GM12878 (cell line): ENCODE measurements around the gene MORC1. TPM values are rescaled to one million over a fixed set of nuclear protein-coding genes. Genes with fewer than 3 reads are reported as not detected.

Experiments used
- ATAC-seq: fragments of 200-7000 bp; cut with Tn5 transposase; 3 replicates; pipeline ENCODE4 v1.9.1; 2020; ENCODE audit warnings: mild to moderate bottlenecking, moderate library complexity
- BruUV-seq: library from RNA; stranded (reverse); fragments of 400-500 nt; replicated peaks from 2 replicates; lab custom pipeline; 2021; lab: Mats Ljungman, UMichigan
- CTCF ChIA-PET: fragments of 300-600 bp; sonication (Branson Sonifier 250); formaldehyde crosslinking; extraction: SDS; loops from one replicate; lab custom pipeline; 2021; ENCODE audit warnings: inconsistent platforms; lab: Yijun Ruan, JAX
- POLR2A ChIA-PET: fragments of 350-600 bp; formaldehyde crosslinking; extraction: SDS; loops from one replicate; lab custom pipeline; 2021; ENCODE audit warnings: inconsistent platforms; lab: Charles Lee
- RAD21 ChIA-PET: fragments of 300-600 bp; sonication (Branson Sonifier 250); formaldehyde crosslinking; loops from one replicate; lab custom pipeline; 2023; ENCODE audit warnings: antibody characterized with exemption; ENCODE audit not compliant: unreplicated experiment; lab: Charles Lee
- SMC1A ChIA-PET: fragments of 300-600 bp; sonication (Branson Sonifier 250); formaldehyde crosslinking; loops from one replicate; lab custom pipeline; 2023; ENCODE audit not compliant: unreplicated experiment, uncharacterized antibody; lab: Charles Lee
- DNase-seq: peaks from one replicate; pipeline ENCODE4 v3.0.0-alpha.2; 2011; ENCODE audit warnings: low read depth, low spot score
- FAIRE-seq: peaks from 3 replicates; lab custom pipeline; 2011; peaks lifted over from hg19 to GRCh38; lab: Jason Lieb, UNC
- H2AFZ ChIP-seq: 2 replicates; pipeline ENCODE4 v1.6.0; 2011; ENCODE audit warnings: low read depth, low read length, control low read depth; ENCODE audit not compliant: control insufficient read depth
- H3K27ac ChIP-seq: 2 replicates; pipeline ENCODE4 v1.5.1; 2011; ENCODE audit warnings: control low read depth; ENCODE audit not compliant: control insufficient read depth, insufficient read depth
- H3K27me3 ChIP-seq, 2 experiments: replicated peaks in 1 of 2; 2 replicates each; pipeline versions ENCODE4 v1.6.0 to v1.6.1; 2011; ENCODE audit warnings: low read length in 1 of 2; ENCODE audit not compliant: control insufficient read depth in 2 of 2, insufficient read depth in 2 of 2
- H3K36me3 ChIP-seq, 2 experiments: 2 replicates each; pipeline ENCODE4 v1.5.1; 2011; ENCODE audit warnings: low read length in 1 of 2; ENCODE audit not compliant: control insufficient read depth in 2 of 2, insufficient read depth in 2 of 2
- H3K4me1 ChIP-seq: 2 replicates; pipeline ENCODE4 v1.6.1; 2011; ENCODE audit warnings: mild to moderate bottlenecking, low read length, moderate library complexity, mixed read lengths; ENCODE audit not compliant: control insufficient read depth, insufficient read depth
- H3K4me2 ChIP-seq: 2 replicates; pipeline ENCODE4 v1.6.0; 2011; ENCODE audit warnings: control low read depth; ENCODE audit not compliant: control insufficient read depth, insufficient read depth
- H3K4me3 ChIP-seq: fragments of 200-600 bp; sonication (generic); 2 replicates; pipeline ENCODE4 v1.5.1; 2016
- H3K79me2 ChIP-seq: 2 replicates; pipeline ENCODE4 v1.6.0; 2011; ENCODE audit warnings: low read length; ENCODE audit not compliant: control insufficient read depth, insufficient read depth
- H3K9ac ChIP-seq: 2 replicates; pipeline ENCODE4 v1.8.0; 2011; ENCODE audit warnings: low read length, control low read depth, mixed read lengths; ENCODE audit not compliant: control insufficient read depth, insufficient read depth
- H3K9me3 ChIP-seq: replicated peaks from 3 replicates; pipeline ENCODE4 v1.5.1; 2011; ENCODE audit warnings: mild to moderate bottlenecking, low read length; ENCODE audit not compliant: control insufficient read depth, insufficient read depth
- H4K20me1 ChIP-seq: 2 replicates; pipeline ENCODE4 v1.6.0; 2011; ENCODE audit not compliant: control insufficient read depth, insufficient read depth
- BCLAF1 ChIP-seq: fragments of 450-650 bp; IDR thresholded peaks from 2 replicates; pipeline ENCODE4 v1.6.1; 2017; ENCODE audit warnings: antibody characterized with exemption, mild to moderate bottlenecking, moderate library complexity
- BRCA1 ChIP-seq: IDR thresholded peaks from 2 replicates; pipeline ENCODE4 v1.6.1; 2011; ENCODE audit warnings: low read depth, low read length, improper control_type of control experiment
- CBX3 ChIP-seq: fragments of 200-600 bp; sonication (generic); IDR thresholded peaks from 2 replicates; pipeline ENCODE4 v1.6.1; 2016; ENCODE audit warnings: low read depth, borderline replicate concordance
- HCFC1 ChIP-seq: fragments of 150-350 bp; IDR thresholded peaks from 2 replicates; pipeline ENCODE4 v1.6.1; 2014; ENCODE audit warnings: low read length
- MYC ChIP-seq: IDR thresholded peaks from 2 replicates; pipeline ENCODE4 v1.6.1; 2011; ENCODE audit warnings: mild to moderate bottlenecking, low read length, moderate library complexity, inconsistent platforms; ENCODE audit not compliant: insufficient read depth, insufficient replicate concordance, insufficient read length, severe bottlenecking
- STAT3 ChIP-seq: IDR thresholded peaks from 2 replicates; pipeline ENCODE4 v1.6.1; 2011; ENCODE audit warnings: low read depth, low read length, improper control_type of control experiment
- ZBED1 ChIP-seq: IDR thresholded peaks from 2 replicates; pipeline ENCODE4 v1.6.1; 2016; ENCODE audit warnings: borderline replicate concordance
- ZNF592 ChIP-seq: fragments of 450-650 bp; IDR thresholded peaks from 2 replicates; pipeline ENCODE4 v1.6.1; 2017; ENCODE audit warnings: mild to moderate bottlenecking, moderate library complexity
- WGBS: methylation state at CpG from one replicate; pipeline ENCODE4 v1.1.6; 2016; ENCODE audit warnings: low lambda C conversion rate; ENCODE audit not compliant: insufficient replicate concordance, insufficient coverage; ENCODE audit errors: missing lambda C conversion rate; 5-methylcytosine and 5-hydroxymethylcytosine counted together
- in situ Hi-C: fragments of 300-500 bp; cut with MboI; formaldehyde crosslinking; loops from 9 replicates; pipeline ENCODE4 v1.14.3; 2018; ENCODE audit warnings: mixed read lengths
- intact Hi-C: fragments of 100-400 bp; cut with micrococcal nuclease; formaldehyde crosslinking; loops from one replicate; pipeline ENCODE4 v1.14.2; 2022; ENCODE audit not compliant: unreplicated experiment
- polyA plus RNA-seq, 11 experiments: library from polyadenylated mRNA; depleted of rRNA in 4 of 11; unstranded in 6 of 11; stranded (reverse) in 5 of 11; fragments of >200 nt; fragmentation: Nextera tagmentation in 4 of 11; fragmentation: Illumina TruSeq in 1 of 11; extraction: Ambion mirVana in 4 of 11; extraction: Trizol in 1 of 11; gene quantifications; 1 replicate in 1 of 11; 2 replicates in 10 of 11; pipeline versions ENCODE4 v1.2.1 to v1.2.3, GENCODE V29; 2011 to 2016; ENCODE audit warnings: inconsistent platforms in 2 of 11, missing spikeins in 2 of 11, low read depth in 1 of 11
- total RNA-seq, 4 experiments: library from RNA; depleted of rRNA in 3 of 4; stranded (reverse); fragments of >200 nt in 3 of 4; fragmentation: Illumina TruSeq in 1 of 4; extraction: Trizol in 1 of 4; gene quantifications; 2 replicates each; pipeline versions ENCODE4 v1.2.1 to v1.2.3, GENCODE V29; 2013 to 2021
- TF ChIP-seq, protein P1 (sequence below): IDR thresholded peaks from 2 replicates; pipeline ENCODE4 v1.6.1; 2011; ENCODE audit warnings: mild to moderate bottlenecking, low read depth, low read length, moderate library complexity; ENCODE audit not compliant: insufficient replicate concordance

Gene MORC1
- total and polyA plus RNA-seq, 10 of the 15 experiments (the other 5 are each of a cell fraction or from before 2014, with no cell fraction given) = 0.18 TPM; not detected in 9

GRCh38 chr3:109047366-109047765 lies 70.6 kb downstream of the MORC1 start:
- H3K27me3 ChIP-seq = no peaks in the 10 kb centered on the region
- H3K9ac ChIP-seq = no peak overlapping the region
- H2AFZ ChIP-seq = no peak overlapping the region
- H3K9me3 ChIP-seq = no peaks in the 10 kb centered on the region
- H3K4me2 ChIP-seq = no peak overlapping the region
- SMC1A ChIA-PET = interaction anchor here (1.0 to 1.2 kb wide), 2 partner anchors 22 to 35 kb away, joined by 3 to 4 read pairs; no protein-coding TSS in a partner anchor
- no peaks in the 10 kb centered on the region for H4K20me1 ChIP-seq
- H3K4me3 ChIP-seq = no peak overlapping the region
- TF ChIP-seq ZNF592 = no peak
- TF ChIP-seq BCLAF1 = no peak
- no peak for TF ChIP-seq MYC
- no peak for TF ChIP-seq STAT3
- TF ChIP-seq, protein P1, sequence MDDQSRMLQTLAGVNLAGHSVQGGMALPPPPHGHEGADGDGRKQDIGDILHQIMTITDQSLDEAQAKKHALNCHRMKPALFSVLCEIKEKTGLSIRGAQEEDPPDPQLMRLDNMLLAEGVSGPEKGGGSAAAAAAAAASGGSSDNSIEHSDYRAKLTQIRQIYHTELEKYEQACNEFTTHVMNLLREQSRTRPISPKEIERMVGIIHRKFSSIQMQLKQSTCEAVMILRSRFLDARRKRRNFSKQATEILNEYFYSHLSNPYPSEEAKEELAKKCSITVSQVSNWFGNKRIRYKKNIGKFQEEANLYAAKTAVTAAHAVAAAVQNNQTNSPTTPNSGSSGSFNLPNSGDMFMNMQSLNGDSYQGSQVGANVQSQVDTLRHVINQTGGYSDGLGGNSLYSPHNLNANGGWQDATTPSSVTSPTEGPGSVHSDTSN = no peak
- no peak for TF ChIP-seq BRCA1
- TF ChIP-seq CBX3 = no peak
- no peak for TF ChIP-seq ZBED1
- TF ChIP-seq HCFC1 = no peak
- TF ChIP-seq, all 136 proteins: peak for 0
- FAIRE-seq (no peak), DNase-seq (no peak), ATAC-seq (no peak)
- H3K27ac ChIP-seq = no peak overlapping the region
- no peaks in the 10 kb centered on the region for H3K36me3 ChIP-seq
- intact Hi-C loops (no loop called here), in situ Hi-C loops (no loop called here)
- RAD21 ChIA-PET = interaction anchor here (4.5 kb wide), 1 partner anchor 23 kb away, joined by 20 read pairs; no protein-coding TSS in a partner anchor
- CTCF ChIA-PET = interaction anchor here (1.4 to 2.1 kb wide), 3 partner anchors 19 to 34 kb away, joined by 3 to 9 read pairs (median 8); no protein-coding TSS in a partner anchor
- H3K4me1 ChIP-seq = no peaks in the 10 kb centered on the region
- H3K79me2 ChIP-seq = no peaks in the 10 kb centered on the region
- POLR2A ChIA-PET = no interaction called here
- WGBS = 56% methylated on average over 2 of the region's 2 CpGs
- BruUV-seq = no TSS peak
